Stomach (tissue), 4 donors: ENCODE measurements around the gene GVQW3.

ENCODE experiments used
- EP300 ChIP-seq: sonication (generic); formaldehyde crosslinking; IDR thresholded peaks from one replicate; pipeline ENCODE4 v1.6.1; 2017; ENCODE audit warnings: antibody characterized with exemption
- POLR2A ChIP-seq, 4 donors: fragments of 450-650 bp; IDR thresholded peaks; one replicate each; pipeline ENCODE4 v1.6.1; 2016; ENCODE audit warnings: antibody characterized with exemption in 4 of 4, control low read depth in 2 of 4, mild to moderate bottlenecking in 1 of 4, moderate library complexity in 1 of 4
- POLR2AphosphoS5 ChIP-seq, 3 donors: sonication (generic); formaldehyde crosslinking; IDR thresholded peaks; one replicate each; pipeline ENCODE4 v1.6.1; 2016; ENCODE audit warnings: antibody characterized with exemption in 3 of 3
- TF ChIP-seq, protein P1 (sequence below), 7 experiments: fragments of 450-650 bp in 4 of 7; fragments of 200-600 bp in 3 of 7; sonication (generic) in 3 of 7; IDR thresholded peaks; one replicate each; pipeline ENCODE4 v1.5.1; 2016 to 2019; ENCODE audit warnings: antibody characterized with exemption in 7 of 7, control low read depth in 2 of 7, mild to moderate bottlenecking in 1 of 7

DNA sequence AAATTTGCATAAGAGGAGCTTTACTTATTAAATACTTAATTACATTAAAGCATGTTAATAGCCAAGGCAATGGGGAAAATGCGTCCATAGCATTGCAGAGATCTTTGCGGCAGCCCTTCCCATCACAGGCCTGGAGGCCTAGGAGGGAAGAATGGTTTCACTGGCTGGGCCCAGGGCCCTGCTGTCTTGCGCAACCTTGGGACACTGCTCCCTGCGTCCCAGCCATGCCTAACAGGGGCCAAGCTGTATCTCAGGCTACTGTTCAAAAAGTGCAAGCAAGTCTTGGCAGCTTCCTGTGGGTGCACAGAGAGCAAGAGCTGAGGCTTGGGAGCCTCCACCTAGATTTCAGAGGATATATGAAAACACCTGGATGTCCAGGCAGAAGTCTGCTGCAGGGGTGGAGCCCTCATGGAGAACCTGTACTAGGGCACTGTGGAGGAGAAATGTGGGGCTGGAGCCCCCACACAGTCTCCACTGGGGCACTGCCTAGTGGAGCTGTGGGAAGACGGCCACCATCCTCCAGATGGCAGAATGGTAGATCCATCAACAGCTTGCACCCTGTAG lies 46.2 kb upstream of the GVQW3 start:
- TF ChIP-seq, protein P1, sequence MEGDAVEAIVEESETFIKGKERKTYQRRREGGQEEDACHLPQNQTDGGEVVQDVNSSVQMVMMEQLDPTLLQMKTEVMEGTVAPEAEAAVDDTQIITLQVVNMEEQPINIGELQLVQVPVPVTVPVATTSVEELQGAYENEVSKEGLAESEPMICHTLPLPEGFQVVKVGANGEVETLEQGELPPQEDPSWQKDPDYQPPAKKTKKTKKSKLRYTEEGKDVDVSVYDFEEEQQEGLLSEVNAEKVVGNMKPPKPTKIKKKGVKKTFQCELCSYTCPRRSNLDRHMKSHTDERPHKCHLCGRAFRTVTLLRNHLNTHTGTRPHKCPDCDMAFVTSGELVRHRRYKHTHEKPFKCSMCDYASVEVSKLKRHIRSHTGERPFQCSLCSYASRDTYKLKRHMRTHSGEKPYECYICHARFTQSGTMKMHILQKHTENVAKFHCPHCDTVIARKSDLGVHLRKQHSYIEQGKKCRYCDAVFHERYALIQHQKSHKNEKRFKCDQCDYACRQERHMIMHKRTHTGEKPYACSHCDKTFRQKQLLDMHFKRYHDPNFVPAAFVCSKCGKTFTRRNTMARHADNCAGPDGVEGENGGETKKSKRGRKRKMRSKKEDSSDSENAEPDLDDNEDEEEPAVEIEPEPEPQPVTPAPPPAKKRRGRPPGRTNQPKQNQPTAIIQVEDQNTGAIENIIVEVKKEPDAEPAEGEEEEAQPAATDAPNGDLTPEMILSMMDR (IDR thresholded peaks at IDR 0.05) = no peak
- TF ChIP-seq POLR2A (IDR thresholded peaks at IDR 0.05) (no peak), POLR2AphosphoS5 (IDR thresholded peaks at IDR 0.05) (no peak), EP300 (no peak)
